GM12865 (cell line): Measurements from ENCODE around the gene ZC3H6.

Source experiments
- DNase-seq: peaks from one replicate; pipeline ENCODE4 v3.0.0; 2010; ENCODE audit warnings: low read depth
- H3K4me3 ChIP-seq: 2 replicates; pipeline ENCODE4 v1.5.1; 2011; ENCODE audit warnings: mild to moderate bottlenecking, low read depth, low read length, control low read depth
- TF ChIP-seq, protein P1 (sequence below): IDR thresholded peaks from 2 replicates; pipeline ENCODE4 v1.5.1; 2011; ENCODE audit warnings: low read length, control low read depth, low read depth, inconsistent platforms; ENCODE audit not compliant: insufficient read depth; ENCODE audit errors: missing control alignments

Gene ZC3H6

DNA sequence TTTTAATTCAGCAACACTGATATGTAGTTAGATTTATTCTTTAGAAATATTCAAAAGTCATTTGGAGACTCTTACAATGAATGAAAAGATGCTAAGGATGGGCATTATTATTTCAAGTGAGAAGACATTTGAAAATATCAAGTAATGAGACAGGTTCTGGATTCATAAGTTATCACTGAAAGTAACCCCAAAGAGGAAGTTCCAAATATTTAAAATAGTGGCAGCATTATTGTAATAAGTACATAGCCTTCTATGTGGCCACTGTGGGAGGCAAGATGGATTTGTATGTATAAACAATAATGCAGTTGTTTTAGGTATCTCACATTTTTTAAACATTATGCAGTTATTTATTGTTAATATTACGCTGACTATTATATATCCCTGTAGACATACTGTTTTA lies 29.7 kb downstream of the ZC3H6 start:
- TF ChIP-seq, protein P1, sequence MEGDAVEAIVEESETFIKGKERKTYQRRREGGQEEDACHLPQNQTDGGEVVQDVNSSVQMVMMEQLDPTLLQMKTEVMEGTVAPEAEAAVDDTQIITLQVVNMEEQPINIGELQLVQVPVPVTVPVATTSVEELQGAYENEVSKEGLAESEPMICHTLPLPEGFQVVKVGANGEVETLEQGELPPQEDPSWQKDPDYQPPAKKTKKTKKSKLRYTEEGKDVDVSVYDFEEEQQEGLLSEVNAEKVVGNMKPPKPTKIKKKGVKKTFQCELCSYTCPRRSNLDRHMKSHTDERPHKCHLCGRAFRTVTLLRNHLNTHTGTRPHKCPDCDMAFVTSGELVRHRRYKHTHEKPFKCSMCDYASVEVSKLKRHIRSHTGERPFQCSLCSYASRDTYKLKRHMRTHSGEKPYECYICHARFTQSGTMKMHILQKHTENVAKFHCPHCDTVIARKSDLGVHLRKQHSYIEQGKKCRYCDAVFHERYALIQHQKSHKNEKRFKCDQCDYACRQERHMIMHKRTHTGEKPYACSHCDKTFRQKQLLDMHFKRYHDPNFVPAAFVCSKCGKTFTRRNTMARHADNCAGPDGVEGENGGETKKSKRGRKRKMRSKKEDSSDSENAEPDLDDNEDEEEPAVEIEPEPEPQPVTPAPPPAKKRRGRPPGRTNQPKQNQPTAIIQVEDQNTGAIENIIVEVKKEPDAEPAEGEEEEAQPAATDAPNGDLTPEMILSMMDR: no peak
- H3K4me3 ChIP-seq: no peak overlapping the region
- DNase-seq: no peak

DNA sequence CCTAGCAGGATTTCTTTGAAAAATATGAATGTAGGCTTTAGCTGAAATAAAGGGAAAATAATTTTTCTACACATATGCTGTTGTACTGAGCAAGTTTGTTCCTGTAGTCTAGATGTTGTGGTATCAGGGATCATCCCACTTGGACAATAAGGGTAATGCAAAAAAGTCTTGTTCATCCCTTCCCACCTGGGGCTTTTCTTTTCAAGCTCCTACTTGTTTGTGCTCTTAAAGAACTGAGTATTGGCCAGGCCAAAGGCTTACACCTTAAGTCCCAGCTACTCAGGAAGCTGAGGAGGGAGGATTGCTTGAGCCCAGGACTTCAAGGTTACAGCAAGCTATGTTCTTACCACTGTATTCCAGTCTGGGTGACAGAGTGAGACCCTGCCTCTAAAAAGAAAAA lies 35.5 kb downstream of the ZC3H6 start:
- H3K4me3 ChIP-seq: no peak overlapping the region
- DNase-seq: no peak
- TF ChIP-seq, protein P1: no peak

DNA sequence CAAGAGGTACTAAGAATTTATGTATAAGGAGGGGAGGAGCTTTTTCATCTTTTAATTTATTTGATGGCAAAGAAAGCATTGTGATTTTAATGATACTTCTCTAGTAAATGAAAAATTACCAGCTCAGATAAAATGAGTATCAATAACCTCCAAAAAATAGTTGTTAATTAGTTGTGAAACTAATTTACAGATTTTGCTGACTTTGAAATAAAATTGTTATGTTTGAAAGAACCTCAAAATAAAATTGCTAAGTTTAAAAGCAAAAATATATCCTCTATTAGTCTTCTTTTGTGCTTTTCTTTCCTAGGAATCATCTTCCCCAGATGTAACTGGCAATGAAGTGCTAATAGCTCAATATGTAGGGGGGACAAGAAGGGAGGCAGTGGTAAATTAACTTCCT lies 36.5 kb downstream of the ZC3H6 start:
- DNase-seq: no peak
- TF ChIP-seq, protein P1: no peak
- H3K4me3 ChIP-seq: no peak overlapping the region

DNA sequence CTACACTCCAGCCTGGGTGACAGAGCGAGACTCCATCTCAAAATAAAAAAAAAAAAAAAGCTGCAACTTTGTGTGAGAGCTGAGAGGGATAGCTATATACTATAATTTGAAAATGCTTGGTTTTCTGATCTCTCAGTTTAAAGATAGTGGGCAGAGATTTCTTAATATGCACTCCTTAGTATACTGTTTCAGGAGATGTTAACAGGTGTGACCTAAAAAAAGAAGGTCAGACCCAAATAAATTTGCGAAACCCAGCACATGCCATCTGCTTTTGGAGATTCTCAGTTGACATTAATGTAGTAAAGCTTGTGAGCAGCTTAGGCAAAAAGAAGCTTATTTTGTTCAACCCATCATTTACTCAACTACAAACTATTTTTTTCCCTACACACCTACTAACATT lies 37.4 kb downstream of the ZC3H6 start:
- no peak overlapping the region for H3K4me3 ChIP-seq
- no peak for DNase-seq
- TF ChIP-seq, protein P1: no peak

DNA sequence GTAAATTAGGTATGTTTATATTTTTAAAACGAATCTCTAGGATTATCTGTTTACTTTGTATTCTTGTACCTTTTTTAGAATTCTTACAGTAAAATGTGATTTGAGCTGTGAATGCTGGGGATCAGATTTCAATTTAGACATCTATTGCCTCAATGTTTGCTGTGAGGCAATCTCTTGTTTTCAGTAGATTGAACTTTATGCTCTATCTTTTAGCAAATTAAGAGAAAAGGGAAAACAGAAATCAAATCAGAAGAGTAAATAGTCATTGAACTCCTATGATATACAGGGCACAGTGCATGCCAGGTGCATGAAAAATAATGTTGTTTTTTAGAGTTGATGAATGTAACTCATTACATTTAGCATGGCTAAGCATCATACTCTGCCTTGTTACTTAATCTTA lies 39.5 kb downstream of the ZC3H6 start:
- TF ChIP-seq, protein P1: no peak
- no peak overlapping the region for H3K4me3 ChIP-seq
- DNase-seq: no peak

DNA sequence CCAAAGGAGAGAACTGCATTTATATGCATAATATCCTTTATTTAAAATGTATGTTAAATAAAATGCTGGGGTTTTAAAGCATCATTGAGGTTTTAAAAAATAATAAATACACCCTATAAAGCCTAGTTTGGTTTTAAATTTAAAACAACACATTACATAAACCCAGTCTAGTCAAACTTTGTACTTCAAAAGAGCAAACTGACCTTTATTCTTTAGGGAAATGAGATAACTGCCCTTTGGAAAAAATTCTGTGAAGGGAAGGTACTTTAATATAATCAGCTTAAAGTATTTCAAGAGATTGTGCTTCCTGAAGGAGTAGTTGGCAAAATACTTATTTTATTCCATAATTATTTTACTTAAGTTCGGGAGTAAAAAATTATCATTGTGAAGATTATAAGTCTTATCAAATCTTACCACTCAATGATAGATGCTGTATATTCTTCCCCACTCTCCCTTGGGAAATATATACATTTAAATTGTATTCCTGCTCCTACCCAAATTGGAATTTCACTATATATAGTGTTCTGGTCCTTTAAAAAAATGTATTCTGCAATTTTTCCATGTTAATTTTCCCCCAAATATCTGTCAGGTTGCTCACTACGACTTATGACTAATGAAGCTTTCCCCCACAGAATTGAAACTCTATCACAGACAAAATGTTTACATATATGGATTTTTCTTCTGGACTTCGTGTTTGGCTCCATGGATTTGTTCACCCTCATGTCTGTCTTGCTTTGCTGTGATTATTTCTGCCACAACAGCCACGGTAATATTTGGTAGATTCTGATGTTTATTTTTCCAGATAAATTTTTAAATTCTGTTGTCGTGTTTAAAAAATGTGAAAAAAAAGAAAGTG lies 42.1 kb downstream of the ZC3H6 start:
- no peak overlapping the region for H3K4me3 ChIP-seq
- TF ChIP-seq, protein P1: no peak
- DNase-seq: no peak

DNA sequence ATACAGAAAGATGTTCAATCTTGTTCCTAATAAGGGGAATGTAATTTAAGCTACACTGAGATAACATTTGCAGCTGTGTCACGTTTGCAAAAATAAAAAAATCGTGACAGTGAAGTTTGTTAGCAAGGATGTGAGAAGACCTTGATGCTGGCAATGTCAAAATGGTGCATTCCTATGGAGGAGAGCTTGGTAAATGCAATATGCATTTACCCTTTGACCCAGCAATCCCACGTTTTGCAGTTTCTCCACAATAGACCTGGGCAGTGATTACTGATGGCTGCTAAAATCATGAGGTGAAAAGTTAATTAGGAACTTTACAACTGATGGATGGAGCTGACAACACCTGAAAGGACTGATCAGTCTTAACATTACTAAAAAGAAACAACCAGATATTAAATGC lies 43.1 kb downstream of the ZC3H6 start:
- no peak overlapping the region for H3K4me3 ChIP-seq
- TF ChIP-seq, protein P1: no peak
- no peak for DNase-seq
